ENCODE data around the gene RAMP1. TPM values are rescaled to one million over a fixed set of nuclear protein-coding genes. Genes with fewer than 3 reads are reported as not detected.

Gene RAMP1
- total and polyA plus RNA-seq, 4 donors, result 3.1 to 129 (median 23.5) TPM

DNA sequence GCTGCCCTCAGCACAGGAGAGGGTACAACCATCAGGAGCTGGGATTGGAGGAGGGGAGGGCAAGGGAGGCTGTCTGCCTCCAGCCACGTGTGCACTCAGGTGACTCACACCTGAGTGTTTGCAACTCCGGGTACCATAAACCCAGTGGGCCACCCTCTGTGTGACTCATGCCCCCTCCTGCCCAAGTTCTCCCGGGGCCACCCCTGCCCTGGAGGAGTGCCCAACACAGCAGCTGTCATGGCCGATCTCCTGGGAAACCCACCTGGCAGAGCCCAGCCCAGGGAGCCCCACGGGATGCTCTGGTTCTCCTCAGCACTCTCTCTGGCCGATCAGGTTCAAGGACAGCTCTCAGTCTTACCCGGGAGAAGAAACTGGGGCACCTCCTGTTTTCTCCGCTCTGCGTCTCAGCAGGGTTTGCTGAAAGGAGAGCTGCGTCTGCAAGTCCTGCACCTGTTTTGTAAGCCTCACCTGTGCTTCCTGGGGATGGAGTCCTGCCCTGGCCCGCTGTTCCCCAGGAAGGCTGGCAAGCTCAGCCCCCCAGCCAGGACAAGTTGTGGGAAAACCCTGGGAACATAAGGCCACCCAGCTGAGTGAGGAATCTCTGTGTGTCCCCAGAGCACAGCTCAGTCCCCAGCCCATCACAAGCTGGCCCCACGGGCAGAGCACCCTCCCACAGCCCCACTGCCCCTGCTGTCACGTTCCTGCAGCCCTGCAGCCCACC, 63.4 kb downstream of the RAMP1 start:
- WGBS, result 67% methylated on average over 13 of the region's 13 CpGs
- no peak for DNase-seq (ENCODE audit: low spot score)
- no peak overlapping the region for H3K9ac ChIP-seq (ENCODE audit: low read depth in 1 of 2, low read length in 2 of 2)
- H3K4me1 ChIP-seq (ENCODE audit: control insufficient read depth in 4 of 4, insufficient read depth in 4 of 4, low read length in 3 of 4), result peaks cover 0 to 2% (median 0%) of the 10 kb centered on the region in 4 donors
- H3K36me3 ChIP-seq (ENCODE audit: control insufficient read depth in 4 of 4, insufficient read depth in 3 of 4, low read depth in 1 of 4, low read length in 3 of 4), result no peaks in the 10 kb centered on the region
- H3K27ac ChIP-seq (ENCODE audit: low read depth in 1 of 2, low read length in 2 of 2), result peak overlapping the region in 1 of 2 donors; percentile 31
- H3K9me3 ChIP-seq (ENCODE audit: control insufficient read depth in 4 of 4, low read length in 3 of 4), result no peaks in the 10 kb centered on the region
- no peaks in the 10 kb centered on the region for H3K27me3 ChIP-seq (ENCODE audit: control insufficient read depth in 4 of 4, insufficient read depth in 4 of 4, low read length in 3 of 4)
- H3K4me3 ChIP-seq (ENCODE audit: low read depth in 1 of 3, low read length in 3 of 3), result no peak overlapping the region
- TF ChIP-seq GABPA (IDR thresholded peaks at IDR 0.05 in 1 of 2, conservative IDR thresholded peaks at IDR 0.05 in 1 of 2) (no peak), RXRA (IDR thresholded peaks at IDR 0.05) (no peak), TAF1 (conservative IDR thresholded peaks at IDR 0.05) (no peak), FOXA2 (IDR thresholded peaks at IDR 0.05) (no peak), HNF4G (IDR thresholded peaks at IDR 0.05) (no peak), YY1 (IDR thresholded peaks at IDR 0.05) (no peak), RAD21 (IDR thresholded peaks at IDR 0.05) (no peak)
- TF ChIP-seq, protein P1, sequence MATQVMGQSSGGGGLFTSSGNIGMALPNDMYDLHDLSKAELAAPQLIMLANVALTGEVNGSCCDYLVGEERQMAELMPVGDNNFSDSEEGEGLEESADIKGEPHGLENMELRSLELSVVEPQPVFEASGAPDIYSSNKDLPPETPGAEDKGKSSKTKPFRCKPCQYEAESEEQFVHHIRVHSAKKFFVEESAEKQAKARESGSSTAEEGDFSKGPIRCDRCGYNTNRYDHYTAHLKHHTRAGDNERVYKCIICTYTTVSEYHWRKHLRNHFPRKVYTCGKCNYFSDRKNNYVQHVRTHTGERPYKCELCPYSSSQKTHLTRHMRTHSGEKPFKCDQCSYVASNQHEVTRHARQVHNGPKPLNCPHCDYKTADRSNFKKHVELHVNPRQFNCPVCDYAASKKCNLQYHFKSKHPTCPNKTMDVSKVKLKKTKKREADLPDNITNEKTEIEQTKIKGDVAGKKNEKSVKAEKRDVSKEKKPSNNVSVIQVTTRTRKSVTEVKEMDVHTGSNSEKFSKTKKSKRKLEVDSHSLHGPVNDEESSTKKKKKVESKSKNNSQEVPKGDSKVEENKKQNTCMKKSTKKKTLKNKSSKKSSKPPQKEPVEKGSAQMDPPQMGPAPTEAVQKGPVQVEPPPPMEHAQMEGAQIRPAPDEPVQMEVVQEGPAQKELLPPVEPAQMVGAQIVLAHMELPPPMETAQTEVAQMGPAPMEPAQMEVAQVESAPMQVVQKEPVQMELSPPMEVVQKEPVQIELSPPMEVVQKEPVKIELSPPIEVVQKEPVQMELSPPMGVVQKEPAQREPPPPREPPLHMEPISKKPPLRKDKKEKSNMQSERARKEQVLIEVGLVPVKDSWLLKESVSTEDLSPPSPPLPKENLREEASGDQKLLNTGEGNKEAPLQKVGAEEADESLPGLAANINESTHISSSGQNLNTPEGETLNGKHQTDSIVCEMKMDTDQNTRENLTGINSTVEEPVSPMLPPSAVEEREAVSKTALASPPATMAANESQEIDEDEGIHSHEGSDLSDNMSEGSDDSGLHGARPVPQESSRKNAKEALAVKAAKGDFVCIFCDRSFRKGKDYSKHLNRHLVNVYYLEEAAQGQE (IDR thresholded peaks at IDR 0.05), result no peak
- TF ChIP-seq, protein P2, sequence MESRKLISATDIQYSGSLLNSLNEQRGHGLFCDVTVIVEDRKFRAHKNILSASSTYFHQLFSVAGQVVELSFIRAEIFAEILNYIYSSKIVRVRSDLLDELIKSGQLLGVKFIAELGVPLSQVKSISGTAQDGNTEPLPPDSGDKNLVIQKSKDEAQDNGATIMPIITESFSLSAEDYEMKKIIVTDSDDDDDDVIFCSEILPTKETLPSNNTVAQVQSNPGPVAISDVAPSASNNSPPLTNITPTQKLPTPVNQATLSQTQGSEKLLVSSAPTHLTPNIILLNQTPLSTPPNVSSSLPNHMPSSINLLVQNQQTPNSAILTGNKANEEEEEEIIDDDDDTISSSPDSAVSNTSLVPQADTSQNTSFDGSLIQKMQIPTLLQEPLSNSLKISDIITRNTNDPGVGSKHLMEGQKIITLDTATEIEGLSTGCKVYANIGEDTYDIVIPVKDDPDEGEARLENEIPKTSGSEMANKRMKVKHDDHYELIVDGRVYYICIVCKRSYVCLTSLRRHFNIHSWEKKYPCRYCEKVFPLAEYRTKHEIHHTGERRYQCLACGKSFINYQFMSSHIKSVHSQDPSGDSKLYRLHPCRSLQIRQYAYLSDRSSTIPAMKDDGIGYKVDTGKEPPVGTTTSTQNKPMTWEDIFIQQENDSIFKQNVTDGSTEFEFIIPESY (IDR thresholded peaks at IDR 0.05), result no peak

DNA sequence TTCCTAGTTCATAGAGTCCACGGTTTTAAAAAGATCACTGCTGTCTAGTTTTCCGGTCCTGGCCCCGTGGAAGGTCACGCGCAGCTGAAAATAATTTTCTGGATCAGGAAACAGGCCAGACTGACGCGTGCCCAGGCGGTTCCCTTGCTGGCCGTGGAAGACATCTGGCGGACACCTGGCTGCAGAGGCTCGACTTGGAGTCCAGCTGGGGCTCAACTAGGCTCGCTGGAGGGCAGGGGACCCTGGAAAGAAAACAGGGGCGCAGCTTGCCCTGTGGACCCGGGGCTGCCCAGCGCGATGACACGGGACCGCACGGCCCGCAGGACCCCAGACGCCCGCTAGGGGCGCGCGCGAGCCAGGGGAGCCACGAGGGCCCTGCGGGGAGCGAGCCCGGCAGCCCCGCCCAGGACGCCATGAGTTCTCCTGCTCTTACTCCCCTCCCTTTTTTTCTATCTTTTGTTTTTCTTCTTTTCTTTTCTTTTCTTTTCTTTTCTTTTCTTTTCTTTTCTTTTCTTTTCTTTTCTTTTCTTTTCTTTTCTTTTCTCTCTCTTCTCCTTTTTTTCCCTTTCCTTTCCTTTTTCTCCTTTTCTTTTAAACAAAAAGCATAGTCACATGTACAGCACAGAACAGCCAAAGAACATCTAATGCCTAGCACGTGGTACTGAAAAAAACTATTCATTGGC, 64.2 kb downstream of the RAMP1 start:
- peak overlapping the region in 1 of 2 donors; percentile 31 for H3K27ac ChIP-seq (ENCODE audit: low read depth in 1 of 2, low read length in 2 of 2)
- H3K27me3 ChIP-seq (ENCODE audit: control insufficient read depth in 4 of 4, insufficient read depth in 4 of 4, low read length in 3 of 4), result no peaks in the 10 kb centered on the region
- H3K4me1 ChIP-seq (ENCODE audit: control insufficient read depth in 4 of 4, insufficient read depth in 4 of 4, low read length in 3 of 4), result peaks cover 0 to 2% (median 0%) of the 10 kb centered on the region in 4 donors
- no peaks in the 10 kb centered on the region for H3K9me3 ChIP-seq (ENCODE audit: control insufficient read depth in 4 of 4, low read length in 3 of 4)
- no peaks in the 10 kb centered on the region for H3K36me3 ChIP-seq (ENCODE audit: control insufficient read depth in 4 of 4, insufficient read depth in 3 of 4, low read depth in 1 of 4, low read length in 3 of 4)
- DNase-seq (ENCODE audit: low spot score), result peak; percentile 89
- no peak for TF ChIP-seq GABPA (IDR thresholded peaks at IDR 0.05 in 1 of 2, conservative IDR thresholded peaks at IDR 0.05 in 1 of 2)
- TF ChIP-seq, protein P3, sequence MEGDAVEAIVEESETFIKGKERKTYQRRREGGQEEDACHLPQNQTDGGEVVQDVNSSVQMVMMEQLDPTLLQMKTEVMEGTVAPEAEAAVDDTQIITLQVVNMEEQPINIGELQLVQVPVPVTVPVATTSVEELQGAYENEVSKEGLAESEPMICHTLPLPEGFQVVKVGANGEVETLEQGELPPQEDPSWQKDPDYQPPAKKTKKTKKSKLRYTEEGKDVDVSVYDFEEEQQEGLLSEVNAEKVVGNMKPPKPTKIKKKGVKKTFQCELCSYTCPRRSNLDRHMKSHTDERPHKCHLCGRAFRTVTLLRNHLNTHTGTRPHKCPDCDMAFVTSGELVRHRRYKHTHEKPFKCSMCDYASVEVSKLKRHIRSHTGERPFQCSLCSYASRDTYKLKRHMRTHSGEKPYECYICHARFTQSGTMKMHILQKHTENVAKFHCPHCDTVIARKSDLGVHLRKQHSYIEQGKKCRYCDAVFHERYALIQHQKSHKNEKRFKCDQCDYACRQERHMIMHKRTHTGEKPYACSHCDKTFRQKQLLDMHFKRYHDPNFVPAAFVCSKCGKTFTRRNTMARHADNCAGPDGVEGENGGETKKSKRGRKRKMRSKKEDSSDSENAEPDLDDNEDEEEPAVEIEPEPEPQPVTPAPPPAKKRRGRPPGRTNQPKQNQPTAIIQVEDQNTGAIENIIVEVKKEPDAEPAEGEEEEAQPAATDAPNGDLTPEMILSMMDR (IDR thresholded peaks at IDR 0.05; ENCODE audit: low read depth, low read length, missing input control), result peak; percentile 82
- no peak for TF ChIP-seq NR2F2 (IDR thresholded peaks at IDR 0.05)
- TF ChIP-seq, protein P4, sequence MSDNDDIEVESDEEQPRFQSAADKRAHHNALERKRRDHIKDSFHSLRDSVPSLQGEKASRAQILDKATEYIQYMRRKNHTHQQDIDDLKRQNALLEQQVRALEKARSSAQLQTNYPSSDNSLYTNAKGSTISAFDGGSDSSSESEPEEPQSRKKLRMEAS (IDR thresholded peaks at IDR 0.05), result no peak
- no peak for TF ChIP-seq EGR1 (IDR thresholded peaks at IDR 0.05; ENCODE audit: low read depth in 2 of 2)
- peak; percentile 62 to 80 for TF ChIP-seq RAD21 (IDR thresholded peaks at IDR 0.05)
- TF ChIP-seq TAF1 (conservative IDR thresholded peaks at IDR 0.05), result no peak
- peak in 1 of 2 donors; percentile 25 for TF ChIP-seq HNF4A (conservative IDR thresholded peaks at IDR 0.05)
- H3K4me3 ChIP-seq (ENCODE audit: low read depth in 1 of 3, low read length in 3 of 3), result peak overlapping the region in 1 of 3 donors; percentile 24
- WGBS, result 32% methylated on average over 33 of the region's 33 CpGs
- H3K9ac ChIP-seq (ENCODE audit: low read depth in 1 of 2, low read length in 2 of 2), result no peak overlapping the region

Measured in liver (tissue), 9 donors.